ENCODE results near the gene INAVA.

- no peak for TF ChIP-seq CTCF (IDR thresholded peaks at IDR 0.05; ENCODE audit: low read depth, low read length)
- TF ChIP-seq EZH2phosphoT487 (IDR thresholded peaks at IDR 0.05; ENCODE audit: low read depth) = no peak
These were observed 3.6 kb upstream of the INAVA start for GRCh38 chr1:200890818-200891773.
